Sigmoid colon (tissue), 7 donors: ENCODE measurements around the gene GABBR2. TPM values are rescaled to one million over a fixed set of nuclear protein-coding genes. Genes with fewer than 3 reads are reported as not detected.

Experiments used
- DNase-seq: peaks from one replicate; pipeline ENCODE4 v3.0.0-alpha.2; 2019
- H3K27ac ChIP-seq, 4 donors: fragments of 200-600 bp; sonication (generic); one replicate each; pipeline ENCODE4 v1.5.1; 2016 to 2019; ENCODE audit warnings: mild to moderate bottlenecking in 1 of 4
- H3K27me3 ChIP-seq, 3 donors: fragments of 200-600 bp; sonication (generic); one replicate each; pipeline ENCODE4 v1.5.1; 2019; ENCODE audit warnings: mild to moderate bottlenecking in 1 of 3
- H3K36me3 ChIP-seq, 4 donors: fragments of 200-600 bp; sonication (generic); one replicate each; pipeline ENCODE4 v1.5.1; 2016 to 2019
- H3K4me1 ChIP-seq, 4 donors: fragments of 200-600 bp; sonication (generic); one replicate each; pipeline ENCODE4 v1.5.1; 2017 to 2019
- H3K4me3 ChIP-seq, 4 donors: fragments of 200-600 bp; sonication (generic); one replicate each; pipeline ENCODE4 v1.5.1; 2017 to 2019; ENCODE audit warnings: mild to moderate bottlenecking in 2 of 4, moderate library complexity in 1 of 4
- H3K9me3 ChIP-seq, 4 donors: fragments of 200-600 bp in 3 of 4; sonication (generic) in 3 of 4; one replicate each; pipeline versions ENCODE4 v1.5.1 to v1.6.1; 2013 to 2019
- EP300 ChIP-seq, 4 donors: sonication (generic); formaldehyde crosslinking; IDR thresholded peaks; one replicate each; pipeline ENCODE4 v1.6.1; 2017; ENCODE audit warnings: antibody characterized with exemption in 4 of 4
- POLR2A ChIP-seq, 2 donors: fragments of 450-650 bp; IDR thresholded peaks; one replicate each; pipeline ENCODE4 v1.6.1; 2016; ENCODE audit warnings: antibody characterized with exemption in 2 of 2, mild to moderate bottlenecking in 2 of 2, moderate library complexity in 2 of 2
- POLR2AphosphoS5 ChIP-seq, 4 donors: sonication (generic); formaldehyde crosslinking; IDR thresholded peaks; one replicate each; pipeline ENCODE4 v1.6.1; 2017; ENCODE audit warnings: antibody characterized with exemption in 4 of 4
- WGBS, 2 donors: extraction: QIAGEN DNeasy Blood & Tissue Kit; methylation state at CpG; one replicate each; pipeline ENCODE4 v1.1.7; 2013; 5-methylcytosine and 5-hydroxymethylcytosine counted together
- intact Hi-C: fragments of 100-400 bp; cut with DNase I; formaldehyde crosslinking; loops from one replicate; pipeline ENCODE4 v1.15.1; 2023
- polyA plus RNA-seq, 3 donors: library from polyadenylated mRNA; stranded (reverse); fragments of 200-250 nt; gene quantifications; one replicate each; pipeline ENCODE4 v1.2.3, GENCODE V29; 2013
- total RNA-seq, 4 donors: library from RNA; depleted of rRNA; stranded (reverse); fragments of >200 nt; gene quantifications; one replicate each; pipeline ENCODE4 v1.1.0, GENCODE V29; 2016
- TF ChIP-seq, protein P1 (sequence below), 4 experiments: fragments of 450-650 bp in 3 of 4; fragments of 200-600 bp in 1 of 4; IDR thresholded peaks; one replicate each; pipeline ENCODE4 v1.5.1; 2016 to 2019; ENCODE audit warnings: antibody characterized with exemption in 4 of 4, mild to moderate bottlenecking in 3 of 4, moderate library complexity in 2 of 4
- donor health status: healthy with polysubstance abuse.
- donor health status: Bipolar disorder and iron deficiency.
- donor health status: healthy.

GABBR2 gene
- total and polyA plus RNA-seq, 7 donors: under 0.01 to 0.04 (median under 0.01) TPM; not detected in 4

DNA sequence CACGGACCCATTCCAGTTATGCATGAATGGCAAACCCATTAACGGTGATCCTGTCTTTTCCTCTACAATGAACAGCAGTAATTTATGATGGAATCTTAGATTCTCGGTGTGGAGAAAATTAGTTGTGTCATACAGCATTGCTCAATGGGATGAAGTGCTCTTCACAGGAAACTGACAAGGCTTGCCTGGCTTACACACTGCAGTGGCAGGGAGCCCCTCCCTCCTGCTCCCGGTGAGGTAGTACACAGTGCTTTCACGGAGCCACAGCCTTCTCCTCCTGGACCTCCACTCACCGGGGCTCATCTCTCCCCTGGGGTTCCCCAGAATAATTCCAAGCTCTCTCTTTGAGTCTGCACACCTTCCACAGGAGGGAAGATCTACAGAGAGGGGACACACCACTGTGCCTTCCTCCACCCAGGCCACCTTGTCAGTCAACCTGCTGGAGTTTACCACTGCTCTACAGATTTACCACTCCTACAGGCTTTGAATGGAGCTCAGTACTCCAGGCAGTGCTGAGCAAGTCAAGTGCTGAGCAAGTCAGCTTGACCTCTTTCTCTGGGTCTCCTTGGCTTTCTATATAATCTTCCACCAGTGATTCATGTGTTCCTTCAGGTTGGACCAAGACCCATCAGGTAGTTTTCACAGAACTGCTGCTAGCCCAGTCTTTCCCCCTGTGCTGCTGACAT, 394.2 kb downstream of the GABBR2 start:
- H3K27me3 ChIP-seq: no peaks in the 10 kb centered on the region
- no peak for TF ChIP-seq EP300 (IDR thresholded peaks at IDR 0.05)
- TF ChIP-seq POLR2AphosphoS5 (IDR thresholded peaks at IDR 0.05): no peak
- H3K36me3 ChIP-seq: no peaks in the 10 kb centered on the region
- H3K27ac ChIP-seq: no peak overlapping the region
- no peaks in the 10 kb centered on the region for H3K4me1 ChIP-seq
- no peaks in the 10 kb centered on the region for H3K9me3 ChIP-seq
- 53 to 62% methylated on average over 6 of the region's 6 CpGs for WGBS, 2 donors
- intact Hi-C loops: loop anchor here (1.0 kb wide), 1 partner anchor 461 kb away; no protein-coding TSS in a partner anchor
- no peak for DNase-seq
- H3K4me3 ChIP-seq: no peak overlapping the region

DNA sequence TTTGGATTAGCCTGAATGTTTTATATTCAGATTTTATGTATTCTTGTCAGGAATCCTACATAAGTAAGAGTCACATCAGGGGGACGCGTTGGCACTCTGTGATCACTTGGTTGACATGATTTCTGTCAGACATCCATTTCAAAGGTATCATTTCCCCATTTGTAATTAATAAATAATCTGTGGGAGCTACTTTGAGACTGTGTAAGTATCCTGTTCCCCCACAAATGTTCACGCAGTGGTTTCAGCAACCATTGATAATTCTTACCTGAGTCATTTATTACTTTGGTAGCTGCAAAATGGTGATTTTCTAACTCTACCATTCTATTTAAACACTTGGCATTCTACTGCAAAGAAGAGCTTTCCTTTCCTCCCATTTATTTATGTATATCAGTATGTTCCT, 396.4 kb downstream of the GABBR2 start:
- DNase-seq: no peak
- H3K27ac ChIP-seq: no peak overlapping the region
- no peaks in the 10 kb centered on the region for H3K9me3 ChIP-seq
- intact Hi-C loops: no loop called here
- no peak for TF ChIP-seq POLR2AphosphoS5 (IDR thresholded peaks at IDR 0.05)
- TF ChIP-seq EP300 (IDR thresholded peaks at IDR 0.05): no peak
- TF ChIP-seq, protein P1, sequence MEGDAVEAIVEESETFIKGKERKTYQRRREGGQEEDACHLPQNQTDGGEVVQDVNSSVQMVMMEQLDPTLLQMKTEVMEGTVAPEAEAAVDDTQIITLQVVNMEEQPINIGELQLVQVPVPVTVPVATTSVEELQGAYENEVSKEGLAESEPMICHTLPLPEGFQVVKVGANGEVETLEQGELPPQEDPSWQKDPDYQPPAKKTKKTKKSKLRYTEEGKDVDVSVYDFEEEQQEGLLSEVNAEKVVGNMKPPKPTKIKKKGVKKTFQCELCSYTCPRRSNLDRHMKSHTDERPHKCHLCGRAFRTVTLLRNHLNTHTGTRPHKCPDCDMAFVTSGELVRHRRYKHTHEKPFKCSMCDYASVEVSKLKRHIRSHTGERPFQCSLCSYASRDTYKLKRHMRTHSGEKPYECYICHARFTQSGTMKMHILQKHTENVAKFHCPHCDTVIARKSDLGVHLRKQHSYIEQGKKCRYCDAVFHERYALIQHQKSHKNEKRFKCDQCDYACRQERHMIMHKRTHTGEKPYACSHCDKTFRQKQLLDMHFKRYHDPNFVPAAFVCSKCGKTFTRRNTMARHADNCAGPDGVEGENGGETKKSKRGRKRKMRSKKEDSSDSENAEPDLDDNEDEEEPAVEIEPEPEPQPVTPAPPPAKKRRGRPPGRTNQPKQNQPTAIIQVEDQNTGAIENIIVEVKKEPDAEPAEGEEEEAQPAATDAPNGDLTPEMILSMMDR (IDR thresholded peaks at IDR 0.05): no peak
- TF ChIP-seq POLR2A (IDR thresholded peaks at IDR 0.05): no peak
- H3K4me3 ChIP-seq: no peak overlapping the region
- WGBS, 2 donors: 95 to 98% methylated on average over 3 of the region's 3 CpGs
- H3K27me3 ChIP-seq: no peaks in the 10 kb centered on the region
- H3K4me1 ChIP-seq: no peaks in the 10 kb centered on the region
- no peaks in the 10 kb centered on the region for H3K36me3 ChIP-seq

DNA sequence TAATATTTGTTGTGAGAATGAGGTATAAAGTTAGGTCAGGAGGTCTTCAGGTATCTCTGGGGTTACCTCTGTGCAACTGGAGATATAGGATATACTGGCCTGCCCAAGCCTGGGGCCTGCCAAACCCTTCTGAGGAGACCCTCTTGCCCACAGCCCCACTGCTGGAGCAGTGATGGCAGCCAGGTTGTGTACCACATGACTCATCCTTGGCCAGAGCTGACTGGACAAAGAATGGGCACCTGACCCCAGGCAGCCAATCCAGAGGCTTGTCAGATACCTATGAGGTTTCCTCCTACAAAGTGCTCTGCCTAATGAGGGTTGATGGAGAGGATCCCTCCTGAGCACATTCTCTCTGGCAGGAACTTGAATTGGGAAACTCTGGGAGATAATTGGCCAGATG, 397.2 kb downstream of the GABBR2 start:
- no peaks in the 10 kb centered on the region for H3K9me3 ChIP-seq
- TF ChIP-seq, protein P1 (IDR thresholded peaks at IDR 0.05): no peak
- TF ChIP-seq POLR2A (IDR thresholded peaks at IDR 0.05): no peak
- TF ChIP-seq EP300 (IDR thresholded peaks at IDR 0.05): no peak
- TF ChIP-seq POLR2AphosphoS5 (IDR thresholded peaks at IDR 0.05): no peak
- H3K4me3 ChIP-seq: no peak overlapping the region
- DNase-seq: no peak
- H3K36me3 ChIP-seq: no peaks in the 10 kb centered on the region
- intact Hi-C loops: no loop called here
- no peaks in the 10 kb centered on the region for H3K4me1 ChIP-seq
- H3K27me3 ChIP-seq: no peaks in the 10 kb centered on the region
- no peak overlapping the region for H3K27ac ChIP-seq

DNA sequence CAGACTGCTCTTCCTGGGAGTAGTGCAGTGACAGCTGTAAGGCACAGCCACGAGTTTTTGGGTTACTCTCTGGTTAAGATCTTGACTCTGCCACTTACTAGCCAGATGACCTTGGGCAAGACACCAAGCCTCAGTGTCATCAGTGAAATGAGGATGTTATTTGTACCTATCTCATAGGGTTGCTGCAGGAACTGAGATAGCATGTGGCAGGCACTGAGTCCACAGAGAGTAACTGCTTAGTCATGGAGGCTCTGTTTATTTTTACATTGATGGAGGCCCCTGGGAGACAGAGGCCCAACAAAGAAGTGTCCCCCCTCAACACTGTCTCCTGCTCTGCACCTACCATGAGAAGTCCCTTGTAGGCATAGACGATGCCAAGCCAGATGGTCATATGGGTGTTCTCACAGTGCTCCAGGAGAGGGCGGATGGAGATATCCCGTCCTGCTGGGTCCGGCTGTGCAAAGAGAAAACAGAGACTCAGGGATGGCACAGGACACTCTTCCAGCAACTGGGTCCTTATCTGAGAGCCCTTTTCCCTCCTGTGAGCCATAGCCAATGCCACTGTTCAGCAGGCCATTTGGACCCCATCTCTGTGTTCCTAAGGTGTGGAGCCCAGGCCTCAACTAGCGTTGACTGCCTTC, 397.9 kb downstream of the GABBR2 start:
- 81 to 87% methylated on average over 6 of the region's 6 CpGs for whole genome bisulfite sequencing, 2 donors
- no peak for TF ChIP-seq POLR2A (IDR thresholded peaks at IDR 0.05)
- TF ChIP-seq POLR2AphosphoS5 (IDR thresholded peaks at IDR 0.05): no peak
- TF ChIP-seq EP300 (IDR thresholded peaks at IDR 0.05): no peak
- TF ChIP-seq, protein P1 (IDR thresholded peaks at IDR 0.05): no peak
- Histone ChIP-seq H3K36me3 (no peaks in the 10 kb centered on the region), H3K27ac (no peak overlapping the region), H3K9me3 (no peaks in the 10 kb centered on the region), H3K4me1 (no peaks in the 10 kb centered on the region), H3K27me3 (no peaks in the 10 kb centered on the region), H3K4me3 (no peak overlapping the region)
- no peak for DNase-seq
- intact Hi-C loops: no loop called here

DNA sequence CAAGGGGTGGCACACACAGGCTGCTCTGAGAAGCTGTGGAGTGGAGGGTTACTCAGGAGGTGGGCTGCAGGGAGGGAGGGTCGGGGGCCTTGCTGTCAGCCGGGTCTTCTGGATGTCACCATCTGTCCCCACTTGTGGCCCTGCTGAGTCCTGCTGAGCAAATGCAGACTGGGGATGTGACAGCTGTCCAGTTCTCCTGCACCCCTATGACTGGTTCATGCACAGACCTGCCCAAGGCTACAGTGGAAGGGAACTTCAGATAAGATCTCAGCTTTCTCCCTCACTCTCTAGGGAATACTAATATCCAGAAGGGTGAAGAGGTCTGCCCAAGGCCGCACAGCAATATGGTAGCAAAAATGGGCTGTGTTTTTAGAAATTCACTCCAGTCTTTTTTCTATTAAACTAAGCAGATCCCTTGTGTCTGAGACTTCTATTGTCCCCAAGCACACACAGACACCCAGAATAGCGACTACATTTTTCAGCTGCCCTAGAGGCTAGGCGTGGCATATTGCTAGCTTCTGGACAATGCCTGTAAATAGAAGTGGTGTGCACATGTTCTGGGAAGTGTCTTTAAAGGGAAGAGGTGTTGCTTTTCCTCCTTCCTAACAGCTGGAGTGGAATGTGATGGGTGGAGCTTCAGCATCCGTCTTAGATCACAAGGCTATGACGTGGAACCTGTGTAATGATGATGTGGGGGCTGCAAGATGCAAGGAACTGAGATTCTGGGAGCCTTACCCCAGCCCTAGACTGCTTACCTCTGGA, 402.2 kb downstream of the GABBR2 start:
- no peaks in the 10 kb centered on the region for H3K9me3 ChIP-seq
- DNase-seq: no peak
- no peaks in the 10 kb centered on the region for H3K27me3 ChIP-seq
- H3K27ac ChIP-seq: no peak overlapping the region
- H3K4me3 ChIP-seq: no peak overlapping the region
- WGBS, 2 donors: 47 to 60% methylated on average over 7 of the region's 7 CpGs
- H3K36me3 ChIP-seq: no peaks in the 10 kb centered on the region
- intact Hi-C loops: no loop called here
- no peak for TF ChIP-seq POLR2AphosphoS5 (IDR thresholded peaks at IDR 0.05)
- no peak for TF ChIP-seq EP300 (IDR thresholded peaks at IDR 0.05)
- TF ChIP-seq, protein P1 (IDR thresholded peaks at IDR 0.05): no peak
- no peak for TF ChIP-seq POLR2A (IDR thresholded peaks at IDR 0.05)
- H3K4me1 ChIP-seq: no peaks in the 10 kb centered on the region
